Panc1 (cell line): ENCODE measurements around the gene B4GALNT2. TPM values are rescaled to one million over a fixed set of nuclear protein-coding genes. Genes with fewer than 3 reads are reported as not detected.
"Not testable (repeated sequence)": the region's sequence is repeated elsewhere in the genome, so short reads cannot be mapped to it uniquely, and the experiment has no call there.

Experiments used
- ATAC-seq: fragments of 200-7000 bp; cut with Tn5 transposase; 2 replicates; pipeline ENCODE4 v1.9.1; 2020; ENCODE audit warnings: mild to moderate bottlenecking, moderate library complexity
- BruUV-seq: library from RNA; stranded (reverse); fragments of 400-500 nt; replicated peaks from 2 replicates; lab custom pipeline; 2021; lab: Mats Ljungman, UMichigan
- CTCF ChIA-PET: fragments of 300-600 bp; sonication (Branson Sonifier 250); formaldehyde crosslinking; loops from one replicate; lab custom pipeline; 2022; ENCODE audit warnings: antibody characterized with exemption; lab: Charles Lee
- POLR2A ChIA-PET: fragments of 300-600 bp; sonication (Branson Sonifier 250); formaldehyde crosslinking; loops from one replicate; lab custom pipeline; 2022; ENCODE audit warnings: antibody characterized with exemption; lab: Charles Lee
- DNase-seq: peaks from one replicate; pipeline ENCODE4 v3.0.0-alpha.2; 2010; ENCODE audit warnings: low read depth, low spot score
- H3K27ac ChIP-seq: 2 replicates; pipeline ENCODE4 v1.5.1; 2011; ENCODE audit warnings: mild to moderate bottlenecking, low read length, inconsistent platforms
- H3K27me3 ChIP-seq: fragments of 200-500 bp; sonication (Bioruptor generic); 2 replicates; pipeline ENCODE4 v1.6.0; 2014; ENCODE audit warnings: low read length, inconsistent platforms; ENCODE audit not compliant: control insufficient read depth, insufficient read depth
- H3K36me3 ChIP-seq: fragments of 200-500 bp; sonication (Bioruptor generic); 2 replicates; pipeline ENCODE4 v1.5.1; 2014; ENCODE audit warnings: inconsistent platforms, mild to moderate bottlenecking, low read length, moderate library complexity; ENCODE audit not compliant: control insufficient read depth, insufficient read depth
- H3K4me1 ChIP-seq: 2 replicates; pipeline ENCODE4 v1.5.1; 2011; ENCODE audit warnings: inconsistent platforms, mild to moderate bottlenecking, low read length, moderate library complexity; ENCODE audit not compliant: control insufficient read depth, insufficient read depth
- H3K4me3 ChIP-seq, 2 experiments: 2 replicates each; pipeline ENCODE4 v1.5.1; 2011 to 2012; ENCODE audit warnings: low read depth in 2 of 2, low read length in 2 of 2, mild to moderate bottlenecking in 2 of 2, inconsistent platforms in 1 of 2, moderate library complexity in 1 of 2
- H3K9me3 ChIP-seq: fragments of 200-500 bp; sonication (Bioruptor generic); 2 replicates; pipeline ENCODE4 v1.5.1; 2014; ENCODE audit warnings: low read depth, mild to moderate bottlenecking, inconsistent platforms, low read length, moderate library complexity; ENCODE audit not compliant: control insufficient read depth, insufficient read depth
- POLR2AphosphoS5 ChIP-seq: IDR thresholded peaks from 2 replicates; pipeline ENCODE4 v1.6.1; 2012; ENCODE audit warnings: mild to moderate bottlenecking, low read depth, low read length, moderate library complexity
- SIN3A ChIP-seq: IDR thresholded peaks from 2 replicates; pipeline ENCODE4 v1.6.1; 2012; ENCODE audit warnings: low read depth, mild to moderate bottlenecking, low read length, moderate library complexity, borderline replicate concordance; ENCODE audit not compliant: insufficient read depth
- TCF7L2 ChIP-seq: IDR thresholded peaks from 2 replicates; pipeline ENCODE4 v1.6.1; 2011; ENCODE audit warnings: mild to moderate bottlenecking, low read depth, low read length, inconsistent platforms
- in situ Hi-C: cut with HindIII; loops from 2 replicates; pipeline ENCODE4 v1.10.0; 2016; ENCODE audit warnings: low sequenced_read_pairs, low pct_unique_long_range_greater_than_20kb
- intact Hi-C: fragments of 100-400 bp; cut with micrococcal nuclease; formaldehyde crosslinking; loops from one replicate; pipeline ENCODE4 v1.10.0; 2022; ENCODE audit not compliant: unreplicated experiment
- total RNA-seq: library from RNA; stranded (reverse); gene quantifications from one replicate; pipeline ENCODE4 v1.2.1, GENCODE V29; 2021; ENCODE audit not compliant: unreplicated experiment
- TF ChIP-seq, protein P1 (sequence below), 2 experiments: IDR thresholded peaks; 2 replicates each; pipeline ENCODE4 v1.6.1; 2011 to 2012; ENCODE audit warnings: low read depth in 2 of 2, control low read depth in 1 of 2, low read length in 1 of 2, mild to moderate bottlenecking in 1 of 2, moderate library complexity in 1 of 2; ENCODE audit not compliant: insufficient read depth in 1 of 2
- TF ChIP-seq, protein P2 (sequence below): fragments of 450-650 bp; IDR thresholded peaks from 2 replicates; pipeline ENCODE4 v1.5.1; 2017; ENCODE audit warnings: mild to moderate bottlenecking

B4GALNT2 gene
- total RNA-seq, 1 experiment from 2014 or later = not detected

DNA sequence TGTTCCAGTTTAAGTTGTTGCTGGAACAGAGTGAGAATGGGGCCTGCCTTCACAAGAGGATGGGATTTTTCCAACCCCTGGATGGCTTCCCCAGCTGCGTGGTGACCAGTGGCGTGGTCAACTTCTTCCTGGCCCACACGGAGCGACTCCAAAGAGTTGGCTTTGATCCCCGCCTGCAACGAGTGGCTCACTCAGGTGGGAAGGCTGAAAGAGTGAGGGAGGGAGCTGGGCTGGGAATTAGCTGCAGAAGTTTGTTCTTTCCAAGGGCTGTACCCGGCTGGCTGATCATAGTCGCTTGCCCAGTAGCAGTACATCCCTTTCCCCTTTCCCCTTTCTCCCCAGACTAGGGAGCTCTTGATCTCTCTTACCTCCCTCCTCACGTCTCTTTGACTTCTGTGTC, 36.1 kb downstream of the B4GALNT2 start:
- H3K27me3 ChIP-seq = peaks cover 35% of the 10 kb centered on the region
- ATAC-seq = no peak
- H3K27ac ChIP-seq = no peak overlapping the region
- TF ChIP-seq, protein P1, sequence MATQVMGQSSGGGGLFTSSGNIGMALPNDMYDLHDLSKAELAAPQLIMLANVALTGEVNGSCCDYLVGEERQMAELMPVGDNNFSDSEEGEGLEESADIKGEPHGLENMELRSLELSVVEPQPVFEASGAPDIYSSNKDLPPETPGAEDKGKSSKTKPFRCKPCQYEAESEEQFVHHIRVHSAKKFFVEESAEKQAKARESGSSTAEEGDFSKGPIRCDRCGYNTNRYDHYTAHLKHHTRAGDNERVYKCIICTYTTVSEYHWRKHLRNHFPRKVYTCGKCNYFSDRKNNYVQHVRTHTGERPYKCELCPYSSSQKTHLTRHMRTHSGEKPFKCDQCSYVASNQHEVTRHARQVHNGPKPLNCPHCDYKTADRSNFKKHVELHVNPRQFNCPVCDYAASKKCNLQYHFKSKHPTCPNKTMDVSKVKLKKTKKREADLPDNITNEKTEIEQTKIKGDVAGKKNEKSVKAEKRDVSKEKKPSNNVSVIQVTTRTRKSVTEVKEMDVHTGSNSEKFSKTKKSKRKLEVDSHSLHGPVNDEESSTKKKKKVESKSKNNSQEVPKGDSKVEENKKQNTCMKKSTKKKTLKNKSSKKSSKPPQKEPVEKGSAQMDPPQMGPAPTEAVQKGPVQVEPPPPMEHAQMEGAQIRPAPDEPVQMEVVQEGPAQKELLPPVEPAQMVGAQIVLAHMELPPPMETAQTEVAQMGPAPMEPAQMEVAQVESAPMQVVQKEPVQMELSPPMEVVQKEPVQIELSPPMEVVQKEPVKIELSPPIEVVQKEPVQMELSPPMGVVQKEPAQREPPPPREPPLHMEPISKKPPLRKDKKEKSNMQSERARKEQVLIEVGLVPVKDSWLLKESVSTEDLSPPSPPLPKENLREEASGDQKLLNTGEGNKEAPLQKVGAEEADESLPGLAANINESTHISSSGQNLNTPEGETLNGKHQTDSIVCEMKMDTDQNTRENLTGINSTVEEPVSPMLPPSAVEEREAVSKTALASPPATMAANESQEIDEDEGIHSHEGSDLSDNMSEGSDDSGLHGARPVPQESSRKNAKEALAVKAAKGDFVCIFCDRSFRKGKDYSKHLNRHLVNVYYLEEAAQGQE (IDR thresholded peaks at IDR 0.05; ENCODE audit: insufficient read depth in 1 of 2, low read depth in 2 of 2, low read length in 1 of 2) = no peak
- TF ChIP-seq POLR2AphosphoS5 = no peak
- TF ChIP-seq, protein P2, sequence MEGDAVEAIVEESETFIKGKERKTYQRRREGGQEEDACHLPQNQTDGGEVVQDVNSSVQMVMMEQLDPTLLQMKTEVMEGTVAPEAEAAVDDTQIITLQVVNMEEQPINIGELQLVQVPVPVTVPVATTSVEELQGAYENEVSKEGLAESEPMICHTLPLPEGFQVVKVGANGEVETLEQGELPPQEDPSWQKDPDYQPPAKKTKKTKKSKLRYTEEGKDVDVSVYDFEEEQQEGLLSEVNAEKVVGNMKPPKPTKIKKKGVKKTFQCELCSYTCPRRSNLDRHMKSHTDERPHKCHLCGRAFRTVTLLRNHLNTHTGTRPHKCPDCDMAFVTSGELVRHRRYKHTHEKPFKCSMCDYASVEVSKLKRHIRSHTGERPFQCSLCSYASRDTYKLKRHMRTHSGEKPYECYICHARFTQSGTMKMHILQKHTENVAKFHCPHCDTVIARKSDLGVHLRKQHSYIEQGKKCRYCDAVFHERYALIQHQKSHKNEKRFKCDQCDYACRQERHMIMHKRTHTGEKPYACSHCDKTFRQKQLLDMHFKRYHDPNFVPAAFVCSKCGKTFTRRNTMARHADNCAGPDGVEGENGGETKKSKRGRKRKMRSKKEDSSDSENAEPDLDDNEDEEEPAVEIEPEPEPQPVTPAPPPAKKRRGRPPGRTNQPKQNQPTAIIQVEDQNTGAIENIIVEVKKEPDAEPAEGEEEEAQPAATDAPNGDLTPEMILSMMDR = no peak
- TF ChIP-seq TCF7L2 = no peak
- TF ChIP-seq SIN3A = no peak
- no TSS peak for BruUV-seq
- intact Hi-C loops = no loop called here
- no peaks in the 10 kb centered on the region for H3K4me1 ChIP-seq
- ChIA-PET CTCF (interaction anchor here (1.0 kb wide), 1 partner anchor 11 kb away, joined by 3 read pairs; no protein-coding TSS in a partner anchor), POLR2A (interaction anchor here (0.6 kb wide), 1 partner anchor 20 kb away, joined by 5 read pairs; no protein-coding TSS in a partner anchor)
- no peaks in the 10 kb centered on the region for H3K36me3 ChIP-seq
- H3K4me3 ChIP-seq = no peak overlapping the region
- DNase-seq = no peak
- in situ Hi-C loops = no loop called here
- H3K9me3 ChIP-seq = no peaks in the 10 kb centered on the region; the same call in 1 of the 2 replicates

DNA sequence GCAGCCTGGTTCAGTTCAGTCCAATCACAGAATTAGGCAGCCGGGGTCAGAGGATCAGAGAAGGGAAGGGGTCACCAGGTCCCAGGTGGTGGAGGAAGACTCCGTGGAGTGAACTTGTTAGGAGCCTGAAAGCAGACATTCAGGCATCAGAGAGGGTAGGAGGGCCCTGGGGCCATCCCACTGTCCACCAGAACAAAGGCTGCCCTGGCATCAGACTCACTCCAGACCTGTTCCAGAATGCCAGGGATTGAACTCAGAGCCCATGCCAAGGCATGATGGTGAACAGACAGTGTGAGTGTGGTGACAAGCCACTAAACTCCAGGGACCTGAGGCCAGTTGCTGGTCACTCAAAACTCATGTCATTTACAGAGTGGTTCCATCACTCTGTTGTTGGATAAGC, 37.6 kb downstream of the B4GALNT2 start:
- DNase-seq (no peak), ATAC-seq (no peak)
- ChIA-PET CTCF (no interaction called here), POLR2A (interaction anchor here (0.6 kb wide), 2 partner anchors 8 to 19 kb away, joined by 3 to 4 read pairs; no protein-coding TSS in a partner anchor)
- no TSS peak for BruUV-seq
- H3K36me3 ChIP-seq = no peaks in the 10 kb centered on the region
- no peaks in the 10 kb centered on the region for H3K4me1 ChIP-seq
- in situ Hi-C loops = no loop called here
- no peak overlapping the region for H3K4me3 ChIP-seq
- no peaks in the 10 kb centered on the region; the same call in 1 of the 2 replicates for H3K9me3 ChIP-seq
- intact Hi-C loops = no loop called here
- TF ChIP-seq TCF7L2 (no peak), SIN3A (no peak), POLR2AphosphoS5 (no peak)
- TF ChIP-seq, protein P2 = no peak
- TF ChIP-seq, protein P1 (IDR thresholded peaks at IDR 0.05; ENCODE audit: insufficient read depth in 1 of 2, low read depth in 2 of 2, low read length in 1 of 2) = no peak
- peaks cover 36% of the 10 kb centered on the region for H3K27me3 ChIP-seq
- no peak overlapping the region for H3K27ac ChIP-seq

DNA sequence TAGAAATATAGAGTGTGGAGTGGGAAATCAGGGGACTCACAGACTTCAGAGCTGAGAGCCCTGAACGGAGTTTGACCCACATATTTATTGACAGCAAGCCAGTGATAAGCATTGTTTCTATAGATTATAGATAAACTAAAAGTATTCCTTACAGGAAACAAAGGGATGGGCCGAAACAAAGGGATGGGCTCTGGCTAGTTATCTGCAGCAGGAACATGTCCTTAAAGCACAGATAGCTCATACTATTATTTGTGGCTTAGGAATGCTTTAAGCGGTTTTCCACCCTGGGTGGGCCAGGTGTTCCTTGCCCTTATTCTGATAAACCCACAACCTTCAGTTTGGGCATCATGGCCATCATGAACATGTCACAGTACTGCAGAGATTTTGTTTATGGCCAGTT, 38.1 kb downstream of the B4GALNT2 start:
- in situ Hi-C loops, H3K27ac ChIP-seq, DNase-seq, H3K36me3 ChIP-seq, H3K4me3 ChIP-seq, BruUV-seq, H3K9me3 ChIP-seq, H3K4me1 ChIP-seq, ATAC-seq, intact Hi-C loops: not testable (repeated sequence)
- CTCF ChIA-PET = interaction anchor here (0.5 kb wide), 1 partner anchor 771 kb away, joined by 3 read pairs; no protein-coding TSS in a partner anchor
- POLR2A ChIA-PET = interaction anchor here (0.6 kb wide), 2 partner anchors 9 to 19 kb away, joined by 3 to 4 read pairs; no protein-coding TSS in a partner anchor
- H3K27me3 ChIP-seq = peaks cover 34% of the 10 kb centered on the region
